B cell (primary cell): ENCODE data around the gene GIMAP1.

Experiments used
- CTCF ChIP-seq: fragments of 200-600 bp; IDR thresholded peaks from one replicate; pipeline ENCODE4 v1.8.0; 2022; ENCODE audit warnings: antibody characterized with exemption, mild to moderate bottlenecking
- EZH2 ChIP-seq: IDR thresholded peaks from 2 replicates; pipeline ENCODE4 v1.6.1; 2012; ENCODE audit warnings: borderline replicate concordance, low read depth, mild to moderate bottlenecking, moderate library complexity, low read length; ENCODE audit not compliant: insufficient read depth, poor library complexity, severe bottlenecking

- TF ChIP-seq CTCF: no peak
- no peak for TF ChIP-seq EZH2
Observed at GRCh38 chr7:150740053-150740452, 23.6 kb downstream of the GIMAP1 start.
